Panc1 (cell line): ENCODE results near the gene CHMP1A. TPM values are rescaled to one million over a fixed set of nuclear protein-coding genes. Genes with fewer than 3 reads are reported as not detected.
"Not testable (repeated sequence)": the region's sequence is repeated elsewhere in the genome, so short reads cannot be mapped to it uniquely, and the experiment has no call there.

ENCODE experiments used
- ATAC-seq: fragments of 200-7000 bp; cut with Tn5 transposase; 2 replicates; pipeline ENCODE4 v1.9.1; 2020; ENCODE audit warnings: mild to moderate bottlenecking, moderate library complexity
- BruUV-seq: library from RNA; stranded (reverse); fragments of 400-500 nt; replicated peaks from 2 replicates; lab custom pipeline; 2021; lab: Mats Ljungman, UMichigan
- CTCF ChIA-PET: fragments of 300-600 bp; sonication (Branson Sonifier 250); formaldehyde crosslinking; loops from one replicate; lab custom pipeline; 2022; ENCODE audit warnings: antibody characterized with exemption; lab: Charles Lee
- POLR2A ChIA-PET: fragments of 300-600 bp; sonication (Branson Sonifier 250); formaldehyde crosslinking; loops from one replicate; lab custom pipeline; 2022; ENCODE audit warnings: antibody characterized with exemption; lab: Charles Lee
- DNase-seq: peaks from one replicate; pipeline ENCODE4 v3.0.0-alpha.2; 2010; ENCODE audit warnings: low read depth, low spot score
- H3K27ac ChIP-seq: 2 replicates; pipeline ENCODE4 v1.5.1; 2011; ENCODE audit warnings: mild to moderate bottlenecking, low read length, inconsistent platforms
- H3K27me3 ChIP-seq: fragments of 200-500 bp; sonication (Bioruptor generic); 2 replicates; pipeline ENCODE4 v1.6.0; 2014; ENCODE audit warnings: low read length, inconsistent platforms; ENCODE audit not compliant: control insufficient read depth, insufficient read depth
- H3K36me3 ChIP-seq: fragments of 200-500 bp; sonication (Bioruptor generic); 2 replicates; pipeline ENCODE4 v1.5.1; 2014; ENCODE audit warnings: inconsistent platforms, mild to moderate bottlenecking, low read length, moderate library complexity; ENCODE audit not compliant: control insufficient read depth, insufficient read depth
- H3K4me1 ChIP-seq: 2 replicates; pipeline ENCODE4 v1.5.1; 2011; ENCODE audit warnings: inconsistent platforms, mild to moderate bottlenecking, low read length, moderate library complexity; ENCODE audit not compliant: control insufficient read depth, insufficient read depth
- H3K4me3 ChIP-seq, 2 experiments: 2 replicates each; pipeline ENCODE4 v1.5.1; 2011 to 2012; ENCODE audit warnings: low read depth in 2 of 2, low read length in 2 of 2, mild to moderate bottlenecking in 2 of 2, inconsistent platforms in 1 of 2, moderate library complexity in 1 of 2
- H3K9me3 ChIP-seq: fragments of 200-500 bp; sonication (Bioruptor generic); 2 replicates; pipeline ENCODE4 v1.5.1; 2014; ENCODE audit warnings: low read depth, mild to moderate bottlenecking, inconsistent platforms, low read length, moderate library complexity; ENCODE audit not compliant: control insufficient read depth, insufficient read depth
- POLR2AphosphoS5 ChIP-seq: IDR thresholded peaks from 2 replicates; pipeline ENCODE4 v1.6.1; 2012; ENCODE audit warnings: mild to moderate bottlenecking, low read depth, low read length, moderate library complexity
- SIN3A ChIP-seq: IDR thresholded peaks from 2 replicates; pipeline ENCODE4 v1.6.1; 2012; ENCODE audit warnings: low read depth, mild to moderate bottlenecking, low read length, moderate library complexity, borderline replicate concordance; ENCODE audit not compliant: insufficient read depth
- TCF7L2 ChIP-seq: IDR thresholded peaks from 2 replicates; pipeline ENCODE4 v1.6.1; 2011; ENCODE audit warnings: mild to moderate bottlenecking, low read depth, low read length, inconsistent platforms
- in situ Hi-C: cut with HindIII; loops from 2 replicates; pipeline ENCODE4 v1.10.0; 2016; ENCODE audit warnings: low sequenced_read_pairs, low pct_unique_long_range_greater_than_20kb
- intact Hi-C: fragments of 100-400 bp; cut with micrococcal nuclease; formaldehyde crosslinking; loops from one replicate; pipeline ENCODE4 v1.10.0; 2022; ENCODE audit not compliant: unreplicated experiment
- total RNA-seq: library from RNA; stranded (reverse); gene quantifications from one replicate; pipeline ENCODE4 v1.2.1, GENCODE V29; 2021; ENCODE audit not compliant: unreplicated experiment
- TF ChIP-seq, protein P1 (sequence below): fragments of 450-650 bp; IDR thresholded peaks from 2 replicates; pipeline ENCODE4 v1.5.1; 2017; ENCODE audit warnings: mild to moderate bottlenecking
- TF ChIP-seq, protein P2 (sequence below), 2 experiments: IDR thresholded peaks; 2 replicates each; pipeline ENCODE4 v1.6.1; 2011 to 2012; ENCODE audit warnings: low read depth in 2 of 2, control low read depth in 1 of 2, low read length in 1 of 2, mild to moderate bottlenecking in 1 of 2, moderate library complexity in 1 of 2; ENCODE audit not compliant: insufficient read depth in 1 of 2

The CHMP1A gene
- total RNA-seq, 1 experiment from 2014 or later, result 98.0 TPM

DNA sequence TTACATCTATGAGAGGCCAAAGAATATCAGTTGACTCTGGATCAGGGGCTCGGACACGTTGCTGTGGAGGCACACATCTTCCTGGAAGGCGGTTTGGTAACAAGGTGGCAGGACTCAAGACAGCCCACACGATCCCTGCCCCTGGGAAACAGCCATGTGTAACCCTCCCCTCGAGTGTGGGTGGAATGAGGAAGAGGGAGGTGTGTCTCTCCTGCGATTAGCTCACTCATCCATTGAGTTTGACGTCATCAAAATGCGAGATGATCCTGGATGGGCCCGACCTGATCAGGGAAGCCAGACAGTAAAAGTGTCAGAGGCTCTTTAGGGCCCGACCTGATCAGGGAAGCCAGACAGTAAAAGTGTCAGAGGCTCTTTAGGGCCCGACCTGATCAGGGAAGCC lies 6.7 kb upstream of the CHMP1A start:
- H3K36me3 ChIP-seq, H3K27ac ChIP-seq, DNase-seq, H3K4me1 ChIP-seq, BruUV-seq, intact Hi-C loops, H3K4me3 ChIP-seq, ATAC-seq, in situ Hi-C loops, H3K27me3 ChIP-seq, H3K9me3 ChIP-seq, CTCF ChIA-PET: not testable (repeated sequence)
- POLR2A ChIA-PET, result interaction anchor here (0.6 kb wide), 1 partner anchor 98 kb away, joined by 4 read pairs; no protein-coding TSS in a partner anchor

DNA sequence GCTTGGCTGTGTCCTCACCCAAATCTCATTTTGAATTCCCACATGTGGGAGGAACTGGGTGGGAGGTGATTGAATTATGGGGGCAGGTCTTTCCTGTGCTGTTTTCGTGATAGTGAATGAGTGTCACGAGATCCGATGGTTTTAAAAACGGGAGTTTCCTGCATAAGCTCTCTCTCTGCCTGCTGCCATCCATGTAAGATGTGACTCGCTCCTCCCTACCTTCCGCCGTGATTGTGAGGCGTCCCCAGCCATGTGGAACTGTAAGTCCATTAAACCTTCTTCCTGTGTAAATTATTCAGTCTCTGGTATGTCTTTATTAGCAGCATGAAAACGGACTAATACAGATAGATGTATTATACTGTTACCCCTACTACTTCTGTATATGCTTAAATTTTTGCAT lies 3.7 kb upstream of the CHMP1A start:
- Histone ChIP-seq H3K27me3 (no peaks in the 10 kb centered on the region), H3K27ac (no peak overlapping the region), H3K4me3 (no peak overlapping the region), H3K36me3 (peaks cover 18% of the 10 kb centered on the region), H3K9me3 (no peaks in the 10 kb centered on the region), H3K4me1 (no peaks in the 10 kb centered on the region)
- intact Hi-C loops, result no loop called here
- no TSS peak for BruUV-seq
- TF ChIP-seq, protein P1, sequence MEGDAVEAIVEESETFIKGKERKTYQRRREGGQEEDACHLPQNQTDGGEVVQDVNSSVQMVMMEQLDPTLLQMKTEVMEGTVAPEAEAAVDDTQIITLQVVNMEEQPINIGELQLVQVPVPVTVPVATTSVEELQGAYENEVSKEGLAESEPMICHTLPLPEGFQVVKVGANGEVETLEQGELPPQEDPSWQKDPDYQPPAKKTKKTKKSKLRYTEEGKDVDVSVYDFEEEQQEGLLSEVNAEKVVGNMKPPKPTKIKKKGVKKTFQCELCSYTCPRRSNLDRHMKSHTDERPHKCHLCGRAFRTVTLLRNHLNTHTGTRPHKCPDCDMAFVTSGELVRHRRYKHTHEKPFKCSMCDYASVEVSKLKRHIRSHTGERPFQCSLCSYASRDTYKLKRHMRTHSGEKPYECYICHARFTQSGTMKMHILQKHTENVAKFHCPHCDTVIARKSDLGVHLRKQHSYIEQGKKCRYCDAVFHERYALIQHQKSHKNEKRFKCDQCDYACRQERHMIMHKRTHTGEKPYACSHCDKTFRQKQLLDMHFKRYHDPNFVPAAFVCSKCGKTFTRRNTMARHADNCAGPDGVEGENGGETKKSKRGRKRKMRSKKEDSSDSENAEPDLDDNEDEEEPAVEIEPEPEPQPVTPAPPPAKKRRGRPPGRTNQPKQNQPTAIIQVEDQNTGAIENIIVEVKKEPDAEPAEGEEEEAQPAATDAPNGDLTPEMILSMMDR, result no peak
- TF ChIP-seq TCF7L2, result no peak
- TF ChIP-seq, protein P2, sequence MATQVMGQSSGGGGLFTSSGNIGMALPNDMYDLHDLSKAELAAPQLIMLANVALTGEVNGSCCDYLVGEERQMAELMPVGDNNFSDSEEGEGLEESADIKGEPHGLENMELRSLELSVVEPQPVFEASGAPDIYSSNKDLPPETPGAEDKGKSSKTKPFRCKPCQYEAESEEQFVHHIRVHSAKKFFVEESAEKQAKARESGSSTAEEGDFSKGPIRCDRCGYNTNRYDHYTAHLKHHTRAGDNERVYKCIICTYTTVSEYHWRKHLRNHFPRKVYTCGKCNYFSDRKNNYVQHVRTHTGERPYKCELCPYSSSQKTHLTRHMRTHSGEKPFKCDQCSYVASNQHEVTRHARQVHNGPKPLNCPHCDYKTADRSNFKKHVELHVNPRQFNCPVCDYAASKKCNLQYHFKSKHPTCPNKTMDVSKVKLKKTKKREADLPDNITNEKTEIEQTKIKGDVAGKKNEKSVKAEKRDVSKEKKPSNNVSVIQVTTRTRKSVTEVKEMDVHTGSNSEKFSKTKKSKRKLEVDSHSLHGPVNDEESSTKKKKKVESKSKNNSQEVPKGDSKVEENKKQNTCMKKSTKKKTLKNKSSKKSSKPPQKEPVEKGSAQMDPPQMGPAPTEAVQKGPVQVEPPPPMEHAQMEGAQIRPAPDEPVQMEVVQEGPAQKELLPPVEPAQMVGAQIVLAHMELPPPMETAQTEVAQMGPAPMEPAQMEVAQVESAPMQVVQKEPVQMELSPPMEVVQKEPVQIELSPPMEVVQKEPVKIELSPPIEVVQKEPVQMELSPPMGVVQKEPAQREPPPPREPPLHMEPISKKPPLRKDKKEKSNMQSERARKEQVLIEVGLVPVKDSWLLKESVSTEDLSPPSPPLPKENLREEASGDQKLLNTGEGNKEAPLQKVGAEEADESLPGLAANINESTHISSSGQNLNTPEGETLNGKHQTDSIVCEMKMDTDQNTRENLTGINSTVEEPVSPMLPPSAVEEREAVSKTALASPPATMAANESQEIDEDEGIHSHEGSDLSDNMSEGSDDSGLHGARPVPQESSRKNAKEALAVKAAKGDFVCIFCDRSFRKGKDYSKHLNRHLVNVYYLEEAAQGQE (IDR thresholded peaks at IDR 0.05; ENCODE audit: insufficient read depth in 1 of 2, low read depth in 2 of 2, low read length in 1 of 2), result no peak
- TF ChIP-seq POLR2AphosphoS5, result no peak
- no peak for TF ChIP-seq SIN3A
- DNase-seq (no peak), ATAC-seq (no peak)
- ChIA-PET POLR2A (no interaction called here), CTCF (no interaction called here)
- in situ Hi-C loops, result no loop called here

DNA sequence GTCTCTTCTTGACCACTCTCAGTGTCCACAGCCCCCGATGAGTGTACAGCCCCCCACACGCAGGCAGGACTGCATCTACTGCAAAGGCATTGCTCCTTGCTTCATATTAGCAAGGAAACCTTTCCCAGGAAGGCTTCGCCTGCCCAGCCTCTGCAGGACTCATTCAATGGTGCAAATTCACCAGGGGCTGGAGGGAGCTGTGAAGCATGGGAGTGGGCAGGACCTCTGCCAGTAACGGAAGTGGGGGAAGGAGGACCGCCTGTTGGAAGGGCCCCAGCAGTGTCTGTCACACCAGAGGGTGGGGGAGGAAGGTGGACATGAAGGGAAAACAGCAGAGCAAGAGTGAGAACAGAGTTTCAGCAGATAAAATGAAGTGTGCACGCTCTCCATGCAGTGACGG lies 2.6 kb upstream of the CHMP1A start:
- H3K9me3 ChIP-seq, result no peaks in the 10 kb centered on the region
- no peak overlapping the region for H3K4me3 ChIP-seq
- CTCF ChIA-PET, result no interaction called here
- DNase-seq (no peak), ATAC-seq (no peak)
- peaks cover 18% of the 10 kb centered on the region for H3K36me3 ChIP-seq
- no peaks in the 10 kb centered on the region for H3K4me1 ChIP-seq
- TF ChIP-seq TCF7L2, result no peak
- TF ChIP-seq, protein P2 (IDR thresholded peaks at IDR 0.05; ENCODE audit: insufficient read depth in 1 of 2, low read depth in 2 of 2, low read length in 1 of 2), result no peak
- no peak for TF ChIP-seq POLR2AphosphoS5
- TF ChIP-seq SIN3A, result no peak
- TF ChIP-seq, protein P1, result no peak
- intact Hi-C loops (no loop called here), in situ Hi-C loops (no loop called here)
- H3K27me3 ChIP-seq, result no peaks in the 10 kb centered on the region
- BruUV-seq, result no TSS peak
- H3K27ac ChIP-seq, result no peak overlapping the region
- POLR2A ChIA-PET, result no interaction called here
